OCI-LY3 (cell line): ENCODE measurements around the gene NFATC2IP.

Experiments used
- EZH2phosphoT487 ChIP-seq: fragments of 200-600 bp; shearing (Covaris generic); IDR thresholded peaks from 2 replicates; pipeline ENCODE4 v1.6.1; 2018; ENCODE audit warnings: antibody characterized with exemption, mixed run types, low read depth
- TF ChIP-seq, protein P1 (sequence below): fragments of 200-600, 300-600 bp; sonication (generic); IDR thresholded peaks from 2 replicates; pipeline ENCODE4 v1.5.1; 2014; ENCODE audit warnings: antibody characterized with exemption, low read length, low read depth

DNA sequence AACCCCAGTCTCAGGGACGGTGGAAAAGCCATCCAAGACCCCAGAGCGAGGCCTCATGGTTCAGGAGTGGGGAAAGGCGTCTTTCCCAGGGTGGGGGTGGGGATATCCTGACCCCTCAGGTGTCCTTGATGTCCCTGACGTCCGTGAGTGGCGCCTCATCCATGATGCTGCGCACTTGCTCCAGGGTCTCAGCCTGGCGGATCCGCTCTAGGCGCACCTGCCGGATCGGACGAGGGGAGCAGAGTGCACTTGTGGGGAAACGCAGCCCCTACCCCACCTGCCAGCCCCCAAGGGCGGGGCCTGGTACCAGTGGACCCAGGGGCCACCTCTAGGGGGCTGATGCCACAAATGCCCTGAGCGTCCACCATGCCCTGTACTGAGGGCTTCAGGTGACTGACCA is 45.9 kb upstream of the NFATC2IP start:
- TF ChIP-seq, protein P1, sequence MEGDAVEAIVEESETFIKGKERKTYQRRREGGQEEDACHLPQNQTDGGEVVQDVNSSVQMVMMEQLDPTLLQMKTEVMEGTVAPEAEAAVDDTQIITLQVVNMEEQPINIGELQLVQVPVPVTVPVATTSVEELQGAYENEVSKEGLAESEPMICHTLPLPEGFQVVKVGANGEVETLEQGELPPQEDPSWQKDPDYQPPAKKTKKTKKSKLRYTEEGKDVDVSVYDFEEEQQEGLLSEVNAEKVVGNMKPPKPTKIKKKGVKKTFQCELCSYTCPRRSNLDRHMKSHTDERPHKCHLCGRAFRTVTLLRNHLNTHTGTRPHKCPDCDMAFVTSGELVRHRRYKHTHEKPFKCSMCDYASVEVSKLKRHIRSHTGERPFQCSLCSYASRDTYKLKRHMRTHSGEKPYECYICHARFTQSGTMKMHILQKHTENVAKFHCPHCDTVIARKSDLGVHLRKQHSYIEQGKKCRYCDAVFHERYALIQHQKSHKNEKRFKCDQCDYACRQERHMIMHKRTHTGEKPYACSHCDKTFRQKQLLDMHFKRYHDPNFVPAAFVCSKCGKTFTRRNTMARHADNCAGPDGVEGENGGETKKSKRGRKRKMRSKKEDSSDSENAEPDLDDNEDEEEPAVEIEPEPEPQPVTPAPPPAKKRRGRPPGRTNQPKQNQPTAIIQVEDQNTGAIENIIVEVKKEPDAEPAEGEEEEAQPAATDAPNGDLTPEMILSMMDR, result no peak
- no peak for TF ChIP-seq EZH2phosphoT487
